HEK293 (cell line): ENCODE results near the gene UQCRFS1.

ENCODE experiments used
- CTCF ChIP-seq: fragments of 450-650 bp; formaldehyde crosslinking; IDR thresholded peaks from 2 replicates; pipeline ENCODE4 v1.5.1; 2016; ENCODE audit warnings: missing biosample characterization, missing genetic modification characterization
- EGR2 ChIP-seq: fragments of 450-650 bp; formaldehyde crosslinking; IDR thresholded peaks from 2 replicates; pipeline ENCODE4 v1.5.1; 2016; ENCODE audit warnings: low read depth, missing biosample characterization, missing genetic modification characterization
- YY1 ChIP-seq: fragments of 450-650 bp; formaldehyde crosslinking; IDR thresholded peaks from 2 replicates; pipeline ENCODE4 v1.5.1; 2018; ENCODE audit warnings: missing biosample characterization, missing genetic modification characterization
- ZNF639 ChIP-seq: fragments of 450-650 bp; formaldehyde crosslinking; IDR thresholded peaks from 2 replicates; pipeline ENCODE4 v1.5.1; 2016; ENCODE audit warnings: missing biosample characterization, missing genetic modification characterization
- TF ChIP-seq, protein P1 (sequence below): fragments of 450-650 bp; formaldehyde crosslinking; IDR thresholded peaks from 2 replicates; pipeline ENCODE4 v1.5.1; 2016; ENCODE audit warnings: missing biosample characterization, missing genetic modification characterization

DNA sequence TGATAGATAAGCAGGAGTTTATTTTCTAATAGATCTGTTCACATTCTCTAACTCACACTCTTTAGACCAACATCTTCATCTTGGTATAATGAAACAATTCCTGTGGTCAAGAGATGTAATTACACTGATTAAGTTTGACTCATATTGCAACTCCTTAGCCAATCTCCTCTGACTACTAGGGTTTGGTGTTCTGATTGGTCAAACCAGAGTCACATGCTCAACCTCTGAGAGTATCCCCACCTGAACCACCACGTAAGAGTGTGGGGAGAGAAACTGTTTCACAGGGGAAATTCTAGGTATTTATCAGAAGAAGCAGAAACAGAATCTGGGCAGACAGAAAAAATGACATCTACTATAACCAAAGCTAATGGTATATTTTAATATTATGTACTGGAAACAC lies 42.4 kb downstream of the UQCRFS1 start:
- TF ChIP-seq, protein P1, sequence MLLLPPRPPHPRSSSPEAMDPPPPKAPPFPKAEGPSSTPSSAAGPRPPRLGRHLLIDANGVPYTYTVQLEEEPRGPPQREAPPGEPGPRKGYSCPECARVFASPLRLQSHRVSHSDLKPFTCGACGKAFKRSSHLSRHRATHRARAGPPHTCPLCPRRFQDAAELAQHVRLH, result no peak
- TF ChIP-seq CTCF (no peak), ZNF639 (tag by site-specific recombination) (no peak), YY1 (tag by site-specific recombination) (no peak), EGR2 (tag by site-specific recombination) (no peak)
